SK-N-SH (cell line): ENCODE results near the gene SPECC1L. TPM values are rescaled to one million over a fixed set of nuclear protein-coding genes. Genes with fewer than 3 reads are reported as not detected.

Experiments
- CTCF ChIA-PET: fragments of 300-600, 350-600 bp; formaldehyde crosslinking; extraction: SDS; loops from one replicate; lab custom pipeline; 2021; lab: Yijun Ruan, JAX
- POLR2A ChIA-PET: fragments of 350-600 bp; sonication (Branson Sonifier 250); formaldehyde crosslinking; extraction: SDS; loops from one replicate; lab custom pipeline; 2020; ENCODE audit warnings: antibody characterized with exemption, inconsistent platforms; lab: Yijun Ruan, JAX
- DNase-seq: peaks from one replicate; pipeline ENCODE4 v3.0.0; 2012
- H2AFZ ChIP-seq: fragments of 200-600 bp; sonication (generic); 2 replicates; pipeline ENCODE4 v1.8.1; 2016; ENCODE audit warnings: antibody characterized with exemption, mild to moderate bottlenecking, low read depth
- H3F3A ChIP-seq: fragments of 200-600 bp; sonication (generic); replicated peaks from 2 replicates; pipeline ENCODE3; 2016; ENCODE audit warnings: antibody characterized with exemption, mild to moderate bottlenecking; ENCODE audit not compliant: insufficient read depth
- H3K27ac ChIP-seq, 2 experiments: fragments of 200-500 bp in 1 of 2; fragments of 200-600 bp in 1 of 2; sonication (Bioruptor generic) in 1 of 2; sonication (generic), shearing (Covaris generic) in 1 of 2; 2 replicates each; pipeline versions ENCODE4 v1.5.1 to v1.6.1; 2014 to 2016; ENCODE audit warnings: low read depth in 2 of 2, inconsistent platforms in 1 of 2, low read length in 1 of 2, mild to moderate bottlenecking in 1 of 2, mixed read lengths in 1 of 2
- H3K27me3 ChIP-seq: fragments of 200-600 bp; sonication (generic), shearing (Covaris generic); 2 replicates; pipeline ENCODE4 v1.6.1; 2016; ENCODE audit warnings: mixed run types; ENCODE audit not compliant: insufficient read depth
- H3K36me3 ChIP-seq, 2 experiments: fragments of 200-500 bp in 1 of 2; fragments of 200-600 bp in 1 of 2; sonication (Bioruptor generic) in 1 of 2; sonication (generic) in 1 of 2; replicated peaks in 1 of 2; 2 replicates each; pipeline versions ENCODE3 to v1.5.1; 2014 to 2016; ENCODE audit warnings: low read length in 1 of 2, mild to moderate bottlenecking in 1 of 2; ENCODE audit not compliant: insufficient read depth in 2 of 2, control insufficient read depth in 1 of 2
- H3K4me1 ChIP-seq, 2 experiments: fragments of 200-500 bp in 1 of 2; fragments of 200-600 bp in 1 of 2; sonication (Bioruptor generic) in 1 of 2; sonication (generic), shearing (Covaris generic) in 1 of 2; 2 replicates each; pipeline versions ENCODE4 v1.5.1 to v1.6.1; 2014 to 2016; ENCODE audit warnings: low read depth in 1 of 2, low read length in 1 of 2, mixed run types in 1 of 2; ENCODE audit not compliant: insufficient read depth in 2 of 2, control insufficient read depth in 1 of 2
- H3K4me2 ChIP-seq: fragments of 200-600 bp; sonication (generic), shearing (Covaris generic); 2 replicates; pipeline ENCODE4 v1.6.1; 2017; ENCODE audit warnings: mixed run types
- H3K4me3 ChIP-seq, 2 experiments: fragments of 200-500 bp in 1 of 2; fragments of 200-600 bp in 1 of 2; sonication (Bioruptor generic) in 1 of 2; sonication (generic), shearing (Covaris generic) in 1 of 2; 2 replicates each; pipeline versions ENCODE4 v1.5.1 to v1.8.1; 2014 to 2016; ENCODE audit warnings: low read depth in 2 of 2, inconsistent platforms in 1 of 2, low read length in 1 of 2, mild to moderate bottlenecking in 1 of 2, mixed read lengths in 1 of 2, moderate library complexity in 1 of 2
- H3K79me2 ChIP-seq: fragments of 200-600 bp; sonication (generic); 2 replicates; pipeline ENCODE4 v1.8.1; 2017; ENCODE audit warnings: mild to moderate bottlenecking; ENCODE audit not compliant: insufficient read depth
- H3K9ac ChIP-seq: fragments of 200-600 bp; sonication (generic); 2 replicates; pipeline ENCODE4 v1.6.1; 2017; ENCODE audit warnings: mixed run types
- H3K9me2 ChIP-seq: fragments of 200-600 bp; sonication (generic); 2 replicates; pipeline ENCODE4 v1.6.1; 2017; ENCODE audit warnings: mixed run types
- H3K9me3 ChIP-seq: fragments of 200-600 bp; sonication (generic); 2 replicates; pipeline ENCODE4 v1.6.1; 2017; ENCODE audit warnings: mixed run types, mild to moderate bottlenecking, moderate library complexity
- H4K20me1 ChIP-seq: fragments of 200-600 bp; sonication (generic); 2 replicates; pipeline ENCODE4 v1.6.1; 2017; ENCODE audit warnings: mild to moderate bottlenecking, mixed run types; ENCODE audit not compliant: insufficient read depth
- CHD2 ChIP-seq: fragments of 150-350 bp; IDR thresholded peaks from 2 replicates; pipeline ENCODE4 v1.6.1; 2018; ENCODE audit warnings: low read length; ENCODE audit not compliant: partially characterized antibody
- GABPA ChIP-seq: IDR thresholded peaks from 2 replicates; pipeline ENCODE4 v1.4.0; 2012; ENCODE audit warnings: low read depth, mild to moderate bottlenecking
- GATA2 ChIP-seq: sonication (generic); formaldehyde crosslinking; IDR thresholded peaks from 2 replicates; pipeline ENCODE4 v1.5.0; 2020; ENCODE audit warnings: mild to moderate bottlenecking, missing genetic modification reagents
- NFIC ChIP-seq: IDR thresholded peaks from 2 replicates; pipeline ENCODE4 v1.4.0; 2012; ENCODE audit warnings: borderline replicate concordance
- RAD21 ChIP-seq: IDR thresholded peaks from 2 replicates; pipeline ENCODE4 v1.6.1; 2012; ENCODE audit warnings: mild to moderate bottlenecking, low read length
- RXRA ChIP-seq: IDR thresholded peaks from 2 replicates; pipeline ENCODE4 v1.4.0; 2012; ENCODE audit warnings: low read depth, mild to moderate bottlenecking, borderline replicate concordance
- SIN3A ChIP-seq: IDR thresholded peaks from 2 replicates; pipeline ENCODE4 v1.6.1; 2012; ENCODE audit warnings: low read depth, mild to moderate bottlenecking, low read length, moderate library complexity, borderline replicate concordance
- TCF12 ChIP-seq: IDR thresholded peaks from 2 replicates; pipeline ENCODE4 v1.4.0; 2012
- YY1 ChIP-seq: IDR thresholded peaks from 2 replicates; pipeline ENCODE4 v1.4.0; 2012; ENCODE audit warnings: low read depth, mild to moderate bottlenecking
- WGBS: methylation state at CpG from one replicate; pipeline ENCODE4 v1.1.6; 2017; ENCODE audit warnings: low lambda C conversion rate; 5-methylcytosine and 5-hydroxymethylcytosine counted together
- polyA plus RNA-seq, 3 experiments: library from polyadenylated mRNA; depleted of rRNA; stranded (reverse); fragments of >200 nt; gene quantifications; 2 replicates each; pipeline ENCODE4 v1.2.3, GENCODE V29; 2012
- TF ChIP-seq, protein P1 (sequence below): IDR thresholded peaks from 2 replicates; pipeline ENCODE4 v1.6.1; 2012; ENCODE audit warnings: mild to moderate bottlenecking, low read depth, low read length, moderate library complexity
- TF ChIP-seq, protein P2 (sequence below): fragments of 200-600 bp; sonication (generic); IDR thresholded peaks from 2 replicates; pipeline ENCODE4 v1.6.1; 2017; ENCODE audit warnings: antibody characterized with exemption, mild to moderate bottlenecking, moderate library complexity

The SPECC1L gene
- polyA plus RNA-seq, 1 of the 3 experiments (the other 2 are of a cell fraction), result 22.9 TPM

DNA sequence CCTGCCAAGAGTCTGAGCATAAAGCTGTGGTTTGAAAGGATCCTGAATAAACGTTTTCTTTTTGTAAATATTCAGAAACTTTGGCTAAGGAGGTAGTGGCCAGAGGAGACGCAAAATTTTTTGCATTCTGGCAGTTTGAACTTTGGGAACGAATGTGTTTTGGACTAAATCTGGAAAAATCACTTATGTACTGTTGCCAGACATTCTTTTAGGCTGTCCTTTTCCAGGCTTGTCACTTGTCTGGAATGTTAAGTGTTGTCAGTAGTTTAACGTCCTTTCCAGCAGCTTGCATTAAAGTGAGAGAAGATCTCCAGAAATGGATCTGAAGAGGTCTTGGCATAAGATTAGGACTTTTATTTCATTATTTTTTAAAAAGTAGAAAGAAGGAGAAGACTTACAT, 18.5 kb downstream of the SPECC1L start (continued):
- TF ChIP-seq, protein P1, sequence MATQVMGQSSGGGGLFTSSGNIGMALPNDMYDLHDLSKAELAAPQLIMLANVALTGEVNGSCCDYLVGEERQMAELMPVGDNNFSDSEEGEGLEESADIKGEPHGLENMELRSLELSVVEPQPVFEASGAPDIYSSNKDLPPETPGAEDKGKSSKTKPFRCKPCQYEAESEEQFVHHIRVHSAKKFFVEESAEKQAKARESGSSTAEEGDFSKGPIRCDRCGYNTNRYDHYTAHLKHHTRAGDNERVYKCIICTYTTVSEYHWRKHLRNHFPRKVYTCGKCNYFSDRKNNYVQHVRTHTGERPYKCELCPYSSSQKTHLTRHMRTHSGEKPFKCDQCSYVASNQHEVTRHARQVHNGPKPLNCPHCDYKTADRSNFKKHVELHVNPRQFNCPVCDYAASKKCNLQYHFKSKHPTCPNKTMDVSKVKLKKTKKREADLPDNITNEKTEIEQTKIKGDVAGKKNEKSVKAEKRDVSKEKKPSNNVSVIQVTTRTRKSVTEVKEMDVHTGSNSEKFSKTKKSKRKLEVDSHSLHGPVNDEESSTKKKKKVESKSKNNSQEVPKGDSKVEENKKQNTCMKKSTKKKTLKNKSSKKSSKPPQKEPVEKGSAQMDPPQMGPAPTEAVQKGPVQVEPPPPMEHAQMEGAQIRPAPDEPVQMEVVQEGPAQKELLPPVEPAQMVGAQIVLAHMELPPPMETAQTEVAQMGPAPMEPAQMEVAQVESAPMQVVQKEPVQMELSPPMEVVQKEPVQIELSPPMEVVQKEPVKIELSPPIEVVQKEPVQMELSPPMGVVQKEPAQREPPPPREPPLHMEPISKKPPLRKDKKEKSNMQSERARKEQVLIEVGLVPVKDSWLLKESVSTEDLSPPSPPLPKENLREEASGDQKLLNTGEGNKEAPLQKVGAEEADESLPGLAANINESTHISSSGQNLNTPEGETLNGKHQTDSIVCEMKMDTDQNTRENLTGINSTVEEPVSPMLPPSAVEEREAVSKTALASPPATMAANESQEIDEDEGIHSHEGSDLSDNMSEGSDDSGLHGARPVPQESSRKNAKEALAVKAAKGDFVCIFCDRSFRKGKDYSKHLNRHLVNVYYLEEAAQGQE, result no peak
- no peak for TF ChIP-seq YY1
- no peak for TF ChIP-seq GATA2 (CRISPR knock-in tag)
- peak; percentile 60; the same call in 1 of the 2 replicates for TF ChIP-seq RXRA
- no peak for TF ChIP-seq GABPA
- TF ChIP-seq CHD2, result no peak
- TF ChIP-seq, protein P2, sequence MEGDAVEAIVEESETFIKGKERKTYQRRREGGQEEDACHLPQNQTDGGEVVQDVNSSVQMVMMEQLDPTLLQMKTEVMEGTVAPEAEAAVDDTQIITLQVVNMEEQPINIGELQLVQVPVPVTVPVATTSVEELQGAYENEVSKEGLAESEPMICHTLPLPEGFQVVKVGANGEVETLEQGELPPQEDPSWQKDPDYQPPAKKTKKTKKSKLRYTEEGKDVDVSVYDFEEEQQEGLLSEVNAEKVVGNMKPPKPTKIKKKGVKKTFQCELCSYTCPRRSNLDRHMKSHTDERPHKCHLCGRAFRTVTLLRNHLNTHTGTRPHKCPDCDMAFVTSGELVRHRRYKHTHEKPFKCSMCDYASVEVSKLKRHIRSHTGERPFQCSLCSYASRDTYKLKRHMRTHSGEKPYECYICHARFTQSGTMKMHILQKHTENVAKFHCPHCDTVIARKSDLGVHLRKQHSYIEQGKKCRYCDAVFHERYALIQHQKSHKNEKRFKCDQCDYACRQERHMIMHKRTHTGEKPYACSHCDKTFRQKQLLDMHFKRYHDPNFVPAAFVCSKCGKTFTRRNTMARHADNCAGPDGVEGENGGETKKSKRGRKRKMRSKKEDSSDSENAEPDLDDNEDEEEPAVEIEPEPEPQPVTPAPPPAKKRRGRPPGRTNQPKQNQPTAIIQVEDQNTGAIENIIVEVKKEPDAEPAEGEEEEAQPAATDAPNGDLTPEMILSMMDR, result no peak
- no peak for TF ChIP-seq RAD21

DNA sequence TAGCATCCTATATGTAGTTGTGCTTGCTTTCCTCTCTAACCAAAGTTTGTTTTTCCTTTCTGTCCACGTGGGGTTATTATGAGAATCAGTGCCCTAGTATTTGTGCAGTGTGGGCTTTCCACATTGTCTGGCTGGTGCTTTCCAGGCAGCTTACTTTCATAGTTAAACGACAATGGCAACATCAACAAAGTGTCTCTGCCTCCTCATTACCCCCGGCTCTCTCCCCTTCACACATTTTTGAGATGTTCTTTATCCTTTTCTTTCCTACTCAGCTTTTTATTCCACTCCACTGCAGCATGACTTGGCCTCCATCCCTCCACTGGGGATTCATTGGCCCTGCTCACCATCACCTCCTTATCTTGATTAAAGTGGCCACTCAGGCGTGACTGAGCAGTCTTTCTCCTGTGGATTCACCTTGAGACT, 19.1 kb downstream of the SPECC1L start:
- Histone ChIP-seq H3K9me3 (no peaks in the 10 kb centered on the region), H3K27me3 (no peaks in the 10 kb centered on the region), H3K9me2 (no peaks in the 10 kb centered on the region), H3K4me1 (peaks cover 35 to 51% of the 10 kb centered on the region in 2 experiments), H3K27ac (peak overlapping the region; percentile 87 to 91), H2AFZ (no peak overlapping the region), H3K36me3 (no peaks in the 10 kb centered on the region), H4K20me1 (no peaks in the 10 kb centered on the region; the same call in 1 of the 2 replicates), H3K4me2 (peak overlapping the region; percentile 73), H3F3A (peaks cover 47% of the 10 kb centered on the region), H3K9ac (peak overlapping the region; percentile 48; the same call in 1 of the 2 replicates), H3K79me2 (peaks cover 81% of the 10 kb centered on the region), H3K4me3 (peak overlapping the region; percentile 10 to 31; a peak in 3 of 4 replicates)
- no peak for DNase-seq
- ChIA-PET CTCF (interaction anchor here (1.3 kb wide), 1 partner anchor 32 kb away, joined by 3 read pairs; no protein-coding TSS in a partner anchor), POLR2A (no interaction called here)
- TF ChIP-seq NFIC (0 out of 2 replicates have a peak, but pooled peaks have one; percentile 11), SIN3A (0 out of 2 replicates have a peak, but pooled peaks have one; percentile 28), TCF12 (peak; percentile 38; the same call in 1 of the 2 replicates), CHD2 (no peak)
- WGBS, result 22% methylated on average over 4 of the region's 4 CpGs
